NCI-H128 (cell line): ENCODE measurements around the gene SEL1L3.

Experiments
- DNase-seq: peaks from one replicate; lab custom pipeline; 2025; ENCODE audit not compliant: unreplicated experiment; lab: John Stamatoyannopoulos, UW

SEL1L3 gene

GRCh38 chr4:25821267-25821666 lies 41.5 kb downstream of the SEL1L3 start:
- no peak for DNase-seq

DNA sequence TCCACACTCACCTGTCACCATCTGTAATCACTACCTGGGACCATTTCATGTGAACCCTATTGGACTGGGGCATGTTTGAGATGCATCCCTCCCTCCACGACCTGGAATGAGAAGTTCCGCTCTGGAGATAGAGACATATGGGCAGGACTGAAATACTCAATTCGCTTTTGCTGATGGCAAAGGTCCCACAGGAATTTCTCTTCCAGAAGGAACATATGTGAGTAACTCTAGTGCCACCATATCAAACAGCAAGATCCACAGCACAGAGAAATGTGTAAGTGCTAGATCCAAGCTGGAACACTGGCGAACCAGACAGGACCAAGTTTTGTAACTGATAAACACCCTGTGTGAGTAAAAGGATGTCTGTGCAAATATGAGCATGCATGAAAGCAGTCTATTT lies 43.9 kb downstream of the SEL1L3 start:
- DNase-seq = no peak

GRCh38 chr4:25818371-25818871 lies 44.4 kb downstream of the SEL1L3 start:
- no peak for DNase-seq

DNA sequence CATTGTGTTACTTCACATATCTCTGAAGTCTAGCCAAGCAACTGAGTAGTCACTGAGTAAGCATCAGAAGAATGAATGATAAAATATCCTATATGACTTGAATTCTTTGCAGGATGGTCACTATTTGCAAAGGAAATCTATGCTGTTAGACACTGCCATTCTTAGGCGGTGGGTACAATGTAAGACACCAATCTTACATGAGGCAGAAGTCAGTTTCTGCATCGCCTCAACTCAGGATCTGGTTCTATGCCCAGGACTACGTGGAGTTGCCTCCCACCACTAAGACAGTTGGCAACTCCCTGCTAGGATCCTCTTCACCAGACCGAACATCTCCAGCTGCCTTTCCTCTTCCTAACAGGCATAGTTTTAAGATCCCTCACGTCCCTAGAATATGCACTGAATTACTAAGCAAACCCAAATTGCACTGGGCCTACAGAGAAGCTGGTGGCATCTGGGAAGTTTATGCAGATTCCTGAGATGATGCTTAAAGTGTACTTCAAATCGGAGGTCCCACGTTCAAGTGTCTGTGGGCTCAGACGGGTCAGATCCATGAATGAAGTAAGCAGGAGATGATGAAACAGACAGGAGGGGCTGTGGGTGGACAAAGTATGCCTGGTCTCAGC lies 45.6 kb downstream of the SEL1L3 start:
- DNase-seq = no peak

DNA sequence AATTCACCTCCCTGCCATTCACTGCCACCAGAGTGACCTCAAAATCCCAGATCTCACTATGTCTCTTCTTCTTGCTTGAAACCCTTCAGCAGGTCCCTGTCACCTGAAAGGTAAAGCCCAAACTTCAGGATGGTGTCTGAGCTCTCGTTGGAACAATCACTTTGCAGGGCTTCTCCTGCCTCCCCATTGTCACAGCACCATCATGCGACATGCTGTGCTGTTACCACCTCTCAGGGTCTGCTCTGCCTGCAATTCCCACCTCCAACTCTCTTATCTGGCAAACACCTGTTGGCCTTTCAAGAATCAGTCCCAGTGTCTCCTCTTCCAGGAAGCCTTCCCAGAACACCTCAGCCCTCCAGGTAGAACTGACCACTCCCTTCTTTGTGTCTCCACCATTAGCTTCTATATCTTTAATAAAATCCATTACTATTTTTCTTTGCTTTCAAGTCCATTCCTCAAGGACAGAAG lies 46.2 kb downstream of the SEL1L3 start:
- no peak for DNase-seq

GRCh38 chr4:25815586-25815985 lies 47.2 kb downstream of the SEL1L3 start:
- DNase-seq = no peak

DNA sequence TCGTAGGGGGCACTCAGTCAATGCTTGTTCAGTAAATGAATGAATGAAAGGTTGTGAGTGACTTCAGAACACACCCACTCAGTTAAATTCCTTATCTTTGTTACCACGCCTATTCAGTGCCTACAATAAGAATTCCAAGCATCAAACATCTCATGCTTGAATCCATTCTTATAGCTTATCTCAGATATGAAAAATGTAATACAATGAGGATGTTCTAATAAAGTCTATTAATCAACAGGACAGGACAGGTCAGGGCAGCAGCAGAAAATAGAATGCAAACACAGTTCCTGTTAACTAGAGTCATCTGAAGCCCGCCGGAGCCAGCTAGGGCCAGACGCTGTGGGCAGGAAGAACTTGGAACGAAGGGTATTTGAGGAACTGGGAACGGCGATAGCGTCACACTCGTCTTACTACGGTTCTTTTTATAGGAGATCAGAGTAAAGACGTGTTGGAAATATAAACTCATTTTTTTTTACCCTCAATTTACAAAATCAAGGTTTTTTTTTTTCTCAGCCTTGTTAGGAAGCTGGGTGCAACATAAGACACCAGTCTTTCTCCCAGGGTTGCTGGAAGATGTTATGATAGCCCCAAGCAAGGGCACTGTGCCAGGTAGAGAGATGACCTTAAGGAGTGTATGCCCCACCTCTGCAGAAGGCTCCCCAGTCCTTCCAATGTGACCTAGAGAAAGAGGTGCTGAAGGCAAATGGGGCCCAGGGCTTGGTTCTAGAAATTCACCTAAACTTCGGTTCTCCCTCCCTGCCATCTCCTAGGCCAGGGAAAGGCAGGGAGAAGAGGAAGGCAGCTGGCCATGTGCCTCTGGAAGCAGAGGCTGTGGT lies 48.3 kb downstream of the SEL1L3 start:
- DNase-seq = no peak

DNA sequence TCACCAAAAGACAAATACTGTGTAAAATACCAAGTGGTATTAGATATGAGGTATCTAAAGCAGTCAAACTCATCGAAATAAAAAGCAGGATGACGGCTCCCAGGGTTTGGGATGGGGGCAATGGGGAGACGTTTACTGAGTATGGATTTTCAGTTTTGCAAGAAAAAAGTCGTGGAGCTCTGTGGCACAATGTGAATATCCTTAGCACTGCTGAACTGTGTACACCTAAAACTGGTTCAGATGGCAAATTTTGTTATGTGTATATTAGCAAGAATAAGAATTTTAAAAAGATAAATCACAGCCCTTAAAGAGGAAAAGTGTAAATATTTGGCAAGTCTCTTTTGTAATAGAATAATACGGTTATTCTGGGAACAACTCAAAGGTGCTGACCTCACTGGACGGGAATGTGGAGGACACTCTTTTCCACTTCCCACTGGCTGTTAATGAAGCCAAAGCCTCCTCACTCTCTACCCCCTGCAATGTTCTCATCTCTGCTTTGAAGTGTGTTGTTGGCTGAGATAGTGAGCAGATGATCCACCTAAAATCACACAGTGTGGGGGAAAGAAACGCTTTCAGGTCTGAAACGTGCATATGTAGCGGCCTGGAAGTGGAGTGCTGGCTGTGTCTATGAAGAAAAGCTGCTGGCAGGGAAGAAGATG lies 49.2 kb downstream of the SEL1L3 start:
- no peak for DNase-seq

- no peak for DNase-seq
Measured at GRCh38 chr4:25811841-25812240, 50.9 kb downstream of the SEL1L3 start.

DNA sequence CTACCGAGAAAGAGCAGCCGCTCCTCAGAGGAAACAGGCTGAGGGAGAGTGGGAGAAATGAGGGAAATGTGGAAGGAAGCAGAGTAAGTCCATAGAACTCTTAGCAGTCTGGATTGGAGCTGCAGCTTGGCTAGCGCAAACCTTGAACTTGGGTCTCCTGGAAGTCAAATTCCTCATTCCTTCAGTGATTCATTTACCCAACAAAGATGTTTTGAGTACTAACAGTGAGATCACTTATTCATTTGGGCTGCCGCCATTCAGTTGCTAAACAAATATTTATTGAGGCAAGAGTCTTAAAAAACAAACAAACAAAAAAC lies 51.5 kb downstream of the SEL1L3 start:
- no peak for DNase-seq

DNA sequence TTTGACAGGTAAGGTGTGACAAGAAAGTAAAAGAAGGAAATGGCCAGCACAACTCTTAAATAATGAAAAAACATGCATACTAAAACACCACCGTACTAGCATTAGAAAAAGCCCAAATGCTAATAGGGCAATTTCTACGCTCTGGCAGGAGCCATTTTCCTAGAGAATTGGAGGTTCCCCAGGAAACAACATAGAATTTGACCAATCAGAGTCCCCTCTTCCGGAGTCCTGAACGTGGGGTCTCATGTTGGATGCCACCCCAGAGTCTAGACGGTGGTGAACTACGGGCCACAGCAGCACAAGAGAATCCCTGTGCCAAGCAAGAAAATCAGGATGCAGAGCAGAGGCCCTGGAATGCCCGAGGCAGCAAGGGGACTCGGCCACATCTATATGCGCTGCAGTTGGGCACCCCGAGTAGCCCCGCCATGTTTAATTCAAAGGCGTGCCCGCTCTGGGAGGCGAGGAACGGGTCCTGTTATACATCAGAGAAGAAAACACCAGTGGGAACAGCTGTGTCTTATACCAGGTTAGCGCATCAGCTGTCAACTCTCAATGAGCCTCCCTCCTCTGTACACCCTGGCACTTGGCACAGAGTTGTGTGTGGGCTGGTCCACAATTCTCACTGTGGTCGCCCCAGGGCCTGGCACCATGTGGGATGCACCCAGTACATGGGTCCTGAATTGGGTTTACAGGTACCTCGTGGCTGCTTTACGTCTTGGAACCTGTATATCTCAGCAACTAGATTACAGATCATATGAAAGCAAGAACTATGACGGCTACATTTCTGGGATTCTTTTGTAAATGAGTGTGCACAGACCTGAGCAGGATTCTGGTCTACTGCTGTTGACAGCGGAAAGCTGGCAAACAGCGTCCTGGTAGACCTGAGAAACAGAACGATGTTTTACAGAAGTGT lies 52.1 kb downstream of the SEL1L3 start:
- DNase-seq = no peak

- DNase-seq = no peak
Measured at GRCh38 chr4:25809996-25810395, 52.8 kb downstream of the SEL1L3 start.

DNA sequence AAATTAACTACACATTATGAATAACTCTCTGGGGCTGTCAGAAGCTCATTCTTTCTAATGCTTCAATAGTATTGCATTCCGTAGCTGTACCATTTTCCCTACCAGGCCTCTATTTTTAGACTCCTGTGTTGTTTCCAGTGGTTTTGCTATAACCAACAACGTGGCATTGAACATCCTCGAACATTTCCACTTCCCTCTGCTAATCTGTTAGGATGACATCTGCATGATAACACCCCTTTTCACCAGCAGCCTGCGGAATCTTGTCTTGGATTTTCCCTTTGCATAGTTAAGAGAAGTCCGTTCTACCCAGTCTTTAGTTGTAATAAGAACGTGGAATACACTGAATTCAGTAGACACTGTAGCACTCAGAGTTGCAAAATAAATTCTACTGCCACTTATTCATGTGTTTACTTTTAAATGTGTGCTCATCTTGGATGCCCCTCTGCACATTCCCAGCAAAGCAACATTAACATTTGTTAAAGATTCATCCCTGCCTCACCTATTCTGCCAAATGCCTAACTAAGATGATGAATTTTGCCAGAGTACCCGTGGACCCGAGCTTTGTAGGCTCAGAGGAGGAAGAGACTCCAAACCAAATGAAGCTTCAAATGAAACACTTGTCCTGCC lies 55.6 kb downstream of the SEL1L3 start:
- no peak for DNase-seq

- DNase-seq = no peak
Measured at GRCh38 chr4:25805255-25805860, 57.4 kb downstream of the SEL1L3 start.

DNA sequence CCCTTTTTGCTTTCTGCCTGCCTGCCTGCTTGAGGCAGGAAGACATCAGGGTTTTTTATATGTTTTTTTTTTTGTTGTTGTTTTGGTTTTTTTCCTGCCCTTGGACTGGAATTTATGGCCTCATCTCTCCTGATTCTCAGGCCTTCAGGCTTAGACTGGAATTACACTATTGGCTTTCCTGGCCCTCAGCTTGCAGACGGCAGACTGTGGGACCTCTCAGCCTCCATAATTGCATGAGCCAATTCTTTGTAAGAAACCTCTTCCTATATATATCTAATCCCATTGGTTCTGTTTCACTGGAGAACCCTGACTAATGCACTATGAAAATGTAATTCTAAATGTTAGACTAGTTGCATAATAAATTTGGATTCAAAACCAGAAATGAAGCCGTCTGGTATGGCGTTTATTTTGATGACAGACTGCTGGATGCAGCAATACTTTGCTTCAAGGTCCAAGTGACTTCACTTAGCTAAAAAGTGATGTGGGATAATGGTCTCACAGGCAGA lies 59.0 kb downstream of the SEL1L3 start:
- no peak for DNase-seq

- no peak for DNase-seq
Measured at GRCh38 chr4:25801594-25801993, 61.2 kb downstream of the SEL1L3 start.

GRCh38 chr4:25800245-25800644 lies 62.5 kb downstream of the SEL1L3 start:
- DNase-seq = no peak

GRCh38 chr4:25799522-25799921 lies 63.3 kb downstream of the SEL1L3 start:
- DNase-seq = no peak

- DNase-seq = no peak
Measured at GRCh38 chr4:25797136-25797535, 65.7 kb downstream of the SEL1L3 start.
